ENCODE measurements around the gene GAMT.

The GAMT gene

DNA sequence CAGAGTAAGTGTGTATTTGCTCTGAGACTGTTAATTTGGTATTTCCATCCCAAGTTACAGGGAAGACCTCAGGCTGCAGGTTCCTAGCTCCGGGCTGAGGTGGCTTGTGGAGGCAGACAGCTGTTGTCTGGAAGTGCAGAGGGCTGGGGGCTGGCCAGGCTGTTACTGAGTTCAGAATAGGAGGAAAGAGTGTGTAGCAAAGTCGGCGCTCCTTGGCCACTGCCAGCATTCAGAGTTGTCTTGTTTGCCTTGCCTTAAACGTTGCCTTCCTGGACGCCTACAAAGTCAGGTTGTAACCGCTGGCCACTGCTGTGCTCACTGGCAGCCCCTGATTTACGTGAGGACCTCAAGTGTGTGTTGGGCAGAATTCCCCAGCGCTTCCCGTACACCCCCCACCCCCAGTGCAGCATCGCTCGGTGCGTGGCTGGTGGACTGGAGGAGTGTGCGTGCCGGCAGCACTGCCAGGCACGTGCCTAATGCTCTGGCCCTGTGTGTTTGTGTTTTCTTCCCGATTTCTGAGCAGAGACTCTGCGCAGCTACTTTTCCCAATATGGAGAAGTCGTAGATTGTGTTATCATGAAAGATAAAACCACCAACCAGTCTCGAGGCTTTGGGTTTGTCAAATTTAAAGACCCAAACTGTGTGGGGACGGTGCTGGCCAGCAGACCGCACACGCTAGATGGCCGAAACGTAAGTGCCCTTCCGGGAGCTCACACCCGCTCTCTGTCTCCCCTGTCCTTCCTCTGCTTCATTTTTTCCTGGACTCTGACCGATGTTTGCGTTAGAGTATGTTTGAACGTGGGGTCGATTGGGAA, 16.5 kb upstream of the GAMT start:
- no peak for DNase-seq

DNA sequence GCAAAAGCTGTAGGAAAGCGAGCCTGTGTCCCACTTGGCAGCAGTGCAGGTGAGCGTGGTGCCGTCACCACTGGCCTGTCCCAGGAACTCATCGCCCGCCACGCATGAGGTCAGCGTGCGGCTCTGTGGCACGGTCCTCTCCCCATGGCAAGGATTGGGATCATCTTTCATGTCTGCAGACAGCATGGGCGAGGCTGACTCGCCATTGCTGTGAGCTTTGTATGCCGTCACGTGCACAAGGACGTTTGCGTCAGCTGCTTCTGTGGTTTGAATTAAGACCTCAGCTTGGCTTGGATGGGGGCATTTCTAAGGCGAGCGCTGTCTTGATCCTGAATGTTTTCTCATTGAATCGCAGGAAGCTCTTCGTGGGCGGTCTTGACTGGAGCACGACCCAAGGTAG, 15.8 kb upstream of the GAMT start:
- no peak for DNase-seq

DNA sequence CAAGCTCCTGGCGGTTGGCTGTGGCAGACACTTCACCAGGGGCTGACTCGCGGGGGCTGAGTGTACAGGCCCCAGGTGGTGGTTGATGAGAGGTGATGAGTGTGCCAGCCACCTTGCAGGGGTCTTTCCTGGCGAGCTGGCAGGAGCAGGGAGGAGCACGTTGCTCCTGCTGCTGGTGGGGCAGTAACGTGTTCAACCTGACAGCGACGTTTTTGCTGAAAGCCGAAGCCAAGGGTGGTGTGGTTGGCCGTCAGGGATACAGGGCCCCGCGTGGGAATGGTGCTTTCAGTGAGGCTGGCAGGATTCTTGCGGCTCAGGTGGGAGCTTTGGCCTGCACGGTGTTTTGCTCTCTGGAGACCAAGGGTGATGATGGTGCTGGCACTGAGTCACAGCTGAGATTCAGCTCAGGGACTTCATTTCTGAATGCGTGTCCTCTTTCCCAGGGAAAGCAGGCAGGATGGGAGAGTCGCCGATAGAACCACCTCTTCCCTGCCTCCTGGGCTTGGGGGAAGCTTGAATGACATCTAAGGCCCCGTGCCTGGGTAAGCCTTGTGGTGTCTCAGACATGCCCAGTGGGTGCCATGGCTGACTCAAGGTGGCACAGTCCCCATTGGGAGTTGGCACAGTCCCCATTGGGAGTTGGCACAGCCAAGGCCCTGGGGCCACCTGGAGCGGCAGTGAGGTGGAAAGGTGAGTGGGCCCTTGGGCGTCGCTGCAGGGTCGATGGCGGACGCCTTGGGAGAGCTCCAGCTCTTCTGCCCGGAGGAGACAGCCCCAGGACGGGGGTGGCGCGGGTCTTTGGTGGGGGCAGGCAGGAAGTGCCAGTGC, 14.9 kb upstream of the GAMT start:
- no peak for DNase-seq

DNA sequence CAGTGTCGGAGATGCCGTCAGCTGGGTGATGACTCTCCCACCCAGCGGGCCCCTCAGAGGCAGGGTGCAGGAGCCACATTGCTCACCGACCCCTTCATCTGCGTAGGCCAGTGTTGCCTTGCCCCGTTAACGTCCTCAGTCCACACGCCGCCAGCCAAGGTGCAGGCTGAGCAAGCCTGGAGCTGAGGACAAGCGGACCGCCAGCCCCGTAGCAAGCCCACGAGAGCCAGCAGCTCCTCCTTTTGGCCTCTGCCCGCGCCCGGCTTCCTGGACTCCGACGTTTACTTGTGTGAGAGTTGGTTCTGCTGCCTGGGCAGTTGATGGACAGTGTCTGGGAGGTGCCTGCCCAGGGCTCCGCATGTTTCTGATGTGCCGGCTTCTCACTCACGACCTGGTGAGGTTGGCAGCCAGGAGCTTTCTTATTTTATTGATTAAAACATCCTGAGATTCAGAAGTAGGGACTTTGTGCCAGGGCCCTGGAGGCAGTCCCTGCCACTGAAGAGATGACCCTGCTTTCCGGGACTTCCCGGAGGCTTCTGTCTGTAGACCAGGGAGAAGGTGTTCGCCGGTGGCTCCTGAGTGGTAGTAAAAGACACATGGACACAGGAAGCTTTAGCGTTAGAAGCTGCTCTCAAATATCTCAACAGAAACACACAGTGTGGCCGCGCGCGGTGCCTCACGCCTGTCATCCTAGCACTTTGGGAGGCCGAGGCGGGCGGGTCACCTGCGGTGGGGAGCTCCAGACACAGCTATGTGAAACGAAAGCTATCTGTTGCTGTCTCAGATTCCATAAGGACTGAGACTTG, 11.9 kb upstream of the GAMT start:
- no peak for DNase-seq

DNA sequence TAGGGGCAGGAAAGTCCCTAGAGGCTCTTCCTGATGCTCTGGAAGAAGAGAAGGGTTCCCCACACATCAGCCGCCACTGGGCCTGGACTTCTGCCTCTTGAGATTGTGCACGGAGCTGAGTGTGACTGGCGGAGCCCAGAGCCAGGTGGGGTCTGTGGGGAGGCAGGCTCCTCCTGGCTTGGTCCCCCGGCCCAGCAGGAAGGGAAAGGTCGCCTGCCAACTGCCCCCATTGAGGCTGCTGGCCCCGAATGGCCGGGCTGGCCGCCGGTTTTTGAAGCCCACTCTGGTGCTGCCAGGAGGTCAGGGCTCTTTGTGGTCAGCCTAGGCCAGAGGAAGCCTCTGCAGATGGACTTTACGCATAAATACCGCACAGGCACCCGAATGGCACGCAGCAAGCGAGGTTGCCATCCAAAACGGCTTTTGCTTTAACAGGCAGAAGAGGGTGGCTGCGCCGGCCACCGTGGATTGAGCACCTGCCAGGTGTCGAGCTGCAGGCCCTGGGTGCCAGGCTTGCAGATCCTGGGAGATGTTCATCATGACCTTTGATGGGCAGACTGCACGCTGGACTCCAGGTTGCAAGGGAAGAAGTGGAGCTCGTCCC, 11.1 kb upstream of the GAMT start:
- DNase-seq, result no peak

DNA sequence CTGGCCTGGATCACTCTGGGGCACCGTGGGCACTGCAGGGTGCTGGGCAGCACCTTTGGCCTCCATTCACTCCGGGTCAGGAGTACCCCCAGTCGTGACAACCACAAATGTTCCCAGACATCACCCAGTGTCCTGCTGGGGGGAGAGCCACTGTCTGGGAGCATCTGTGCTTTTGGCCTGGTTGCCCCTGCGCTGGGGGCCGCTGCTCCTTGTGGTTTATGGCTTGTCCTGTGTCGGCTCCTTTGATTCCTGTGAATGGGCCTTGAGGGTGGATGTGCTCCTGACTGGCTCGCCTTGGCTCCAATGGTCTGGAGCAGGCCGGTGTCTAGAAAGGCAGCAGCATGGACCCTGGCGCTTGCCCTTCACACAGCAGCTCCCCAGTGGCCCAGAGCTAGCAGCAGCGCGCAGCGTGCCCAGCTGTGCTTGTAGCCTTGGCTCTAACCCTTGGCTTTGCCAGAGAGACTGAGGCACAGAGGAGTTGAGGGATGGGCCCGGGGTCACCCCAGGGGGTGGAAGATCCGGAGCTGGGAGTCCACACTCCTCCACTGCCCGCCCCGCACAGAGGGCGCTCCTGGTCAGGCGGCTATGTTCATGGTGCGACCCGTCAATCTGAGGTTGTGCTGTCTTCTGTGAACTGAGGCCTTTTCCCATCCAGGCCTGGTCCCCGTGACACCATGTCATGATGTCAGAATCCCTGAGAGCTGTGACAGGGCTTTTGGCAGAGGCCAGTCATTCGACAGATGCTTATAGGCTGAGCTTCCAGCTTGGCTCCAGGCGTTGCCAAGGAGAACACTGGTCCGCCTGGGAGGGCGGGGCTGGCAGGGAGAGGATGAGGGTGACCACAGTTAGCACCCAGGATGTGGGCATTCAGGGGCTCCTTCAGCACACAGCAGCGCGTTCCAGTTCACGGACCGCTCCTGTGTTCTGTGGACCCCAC, 10.2 kb upstream of the GAMT start:
- no peak for DNase-seq

DNA sequence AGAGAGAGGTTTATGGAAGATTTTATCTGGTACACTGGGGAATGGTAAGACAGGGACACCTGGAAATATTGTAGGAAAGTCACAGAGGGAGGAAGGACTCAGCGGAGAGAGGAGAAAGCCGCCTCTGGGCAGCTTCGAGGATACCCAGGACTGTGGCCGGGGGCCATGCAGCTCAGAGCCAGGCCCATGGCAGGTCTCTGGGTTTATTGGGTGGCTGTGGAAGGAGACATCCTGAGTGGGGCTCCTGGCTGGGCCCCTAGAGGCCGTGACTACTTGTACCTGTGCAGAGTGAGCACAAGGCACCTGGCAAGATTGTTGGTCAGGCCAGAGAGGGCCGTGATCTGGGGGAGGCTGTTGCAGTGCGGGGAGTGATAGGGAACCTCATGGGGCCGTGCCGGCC, 9.4 kb upstream of the GAMT start:
- DNase-seq, result no peak

DNA sequence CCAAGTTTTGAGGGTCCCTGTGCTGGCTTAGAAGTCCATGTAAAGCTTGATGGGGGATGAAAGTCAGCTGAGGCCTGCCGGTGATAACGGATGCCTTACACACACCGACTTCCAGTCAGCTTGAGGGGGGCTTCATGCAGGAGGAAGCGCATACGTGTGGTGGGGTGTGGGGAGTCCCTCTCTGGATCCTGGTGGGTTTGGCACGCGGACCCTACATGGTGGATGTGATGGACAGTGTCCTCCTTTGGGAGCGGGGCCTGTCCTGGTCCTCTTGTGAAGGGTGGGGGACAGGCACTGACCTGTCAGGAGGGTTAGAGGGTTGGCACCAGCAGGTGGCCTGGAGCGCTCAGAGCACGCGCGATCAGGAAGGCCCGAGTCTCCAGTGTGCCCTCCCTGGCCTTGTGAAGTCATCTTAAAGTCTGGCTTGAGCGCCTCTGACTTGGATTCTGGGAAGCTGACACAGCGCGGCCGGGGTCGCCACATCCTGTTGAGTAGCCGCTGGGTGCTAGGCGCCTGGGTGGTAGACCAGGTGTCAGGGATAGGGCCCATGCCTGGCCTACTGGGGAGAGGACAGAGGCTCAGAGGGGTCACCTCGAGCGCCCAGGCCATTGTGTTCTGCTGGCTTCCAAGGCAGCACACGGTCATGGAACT, 8.9 kb upstream of the GAMT start:
- no peak for DNase-seq

DNA sequence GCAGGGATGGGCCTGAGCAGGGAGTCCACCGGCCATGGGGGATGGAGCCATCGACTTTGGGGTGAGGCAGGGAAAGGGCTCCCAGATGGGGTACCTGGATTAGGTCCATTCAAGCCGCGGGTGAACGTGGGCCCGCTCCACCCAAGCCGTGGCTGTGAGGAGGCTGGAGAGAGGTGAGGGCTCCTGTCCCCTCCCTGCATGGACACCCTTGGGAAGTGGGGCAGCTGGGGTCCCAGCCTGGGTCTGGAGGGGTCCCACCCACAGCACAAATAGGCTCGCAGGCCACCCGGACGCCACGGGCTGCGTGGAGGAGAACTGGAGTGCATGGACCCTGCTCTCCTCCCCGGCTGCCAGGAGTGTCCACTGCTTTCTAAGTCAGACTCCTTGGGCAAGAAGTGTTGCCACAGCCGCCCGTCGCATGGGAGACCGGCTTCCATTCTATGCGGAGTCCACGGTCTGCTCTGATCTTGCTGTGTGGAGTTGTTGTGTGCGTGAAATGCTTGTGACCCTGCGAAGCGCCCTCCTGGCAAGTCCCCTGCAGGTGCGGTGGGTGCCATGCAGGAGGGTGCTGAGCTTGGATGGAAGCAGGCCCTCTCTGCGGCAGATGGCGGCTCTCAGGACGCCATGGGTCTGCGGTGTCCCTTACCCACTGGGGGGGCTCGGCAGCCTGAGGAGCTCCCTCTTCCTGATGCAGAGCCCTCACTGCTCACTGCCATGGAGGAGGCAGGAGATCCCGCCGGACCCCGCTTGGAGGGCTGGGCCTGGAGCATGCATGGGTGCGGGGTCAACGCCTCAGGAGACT, 8.1 kb upstream of the GAMT start:
- no peak for DNase-seq

DNA sequence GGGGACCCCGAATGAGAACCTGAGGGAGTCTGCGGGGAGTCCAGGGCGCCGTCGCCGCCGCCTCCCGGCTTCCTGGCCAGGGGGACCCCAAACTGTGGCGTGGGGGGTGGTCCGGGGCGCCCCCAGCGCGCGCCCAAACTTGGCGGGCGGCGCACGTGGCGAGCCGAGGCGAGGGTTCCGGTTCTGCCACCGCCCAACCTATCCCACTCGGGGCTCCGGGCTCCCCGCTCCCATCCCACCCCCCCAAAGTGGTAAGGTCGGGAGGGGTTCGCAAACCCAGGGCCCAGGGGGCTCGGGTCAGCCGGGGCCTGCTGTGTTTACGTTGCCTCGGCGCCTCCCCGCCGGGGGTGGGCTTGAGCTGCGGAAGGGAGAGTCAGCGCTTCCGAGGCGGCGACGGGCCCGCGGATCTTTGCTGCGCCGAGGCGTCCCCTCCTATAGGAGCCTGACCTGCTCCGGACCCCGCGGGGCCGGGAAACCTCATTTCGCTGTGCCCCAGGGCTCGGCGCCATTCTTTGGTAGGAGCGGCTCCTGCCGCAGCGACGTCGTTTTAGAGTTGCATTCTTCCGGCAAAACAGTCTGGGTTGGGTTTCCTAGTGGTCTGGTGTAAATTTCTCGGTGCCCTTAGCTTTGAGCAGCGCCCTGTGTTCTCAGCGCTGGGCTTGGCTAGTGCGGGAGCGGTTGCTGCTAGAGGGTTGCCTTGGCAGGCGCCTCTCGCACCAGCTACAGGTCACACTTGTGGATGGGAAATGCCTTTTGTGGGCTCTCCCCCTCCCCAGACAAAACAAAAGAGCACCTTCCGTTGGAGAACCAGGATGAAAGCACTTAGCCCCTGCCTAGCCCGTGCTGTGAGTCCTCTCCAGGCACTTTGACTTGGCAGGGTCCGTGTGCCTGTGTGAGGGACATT, 7.2 kb upstream of the GAMT start:
- no peak for DNase-seq

DNA sequence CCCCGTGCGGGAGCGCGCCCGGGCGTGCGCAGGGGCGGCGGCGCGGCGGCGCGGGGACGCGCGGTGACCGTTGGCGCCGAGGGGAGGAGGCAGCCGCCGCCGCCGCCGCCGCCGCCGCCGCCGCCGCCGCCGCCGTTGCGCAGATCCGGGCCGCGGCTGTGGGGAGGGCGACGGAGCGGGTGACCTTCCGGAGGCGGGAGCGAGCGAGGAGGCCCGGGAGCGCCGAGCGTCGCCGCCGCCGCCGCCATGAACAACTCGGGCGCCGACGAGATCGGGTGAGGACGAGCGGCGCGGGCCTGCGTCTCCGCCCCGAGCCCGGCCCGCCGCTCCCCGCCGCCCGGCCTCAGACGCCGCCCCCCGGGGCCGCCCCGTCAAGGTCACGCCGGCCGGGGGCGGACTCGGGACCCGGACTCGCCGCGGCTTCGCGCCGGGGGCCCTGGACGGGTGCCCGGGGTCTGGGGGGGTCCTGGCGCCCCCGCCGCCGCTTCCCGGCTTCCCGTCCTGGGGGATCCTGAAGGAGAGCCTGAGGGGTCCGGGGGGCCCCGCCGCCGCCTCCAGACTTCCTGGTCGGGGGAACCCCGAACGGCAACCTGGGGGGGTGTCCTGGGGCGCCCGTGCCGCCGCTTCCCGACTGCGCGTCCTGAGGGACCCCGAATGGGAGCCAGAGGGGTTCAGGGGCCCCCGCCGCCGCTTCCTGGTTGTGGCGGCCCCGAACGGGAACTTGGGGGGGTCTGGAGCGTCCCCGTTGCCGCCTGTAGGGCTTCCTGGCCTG, 6.4 kb upstream of the GAMT start, which contains the start of gene DAZAP1:
DAZAP1 (plus strand) TSS at position 59 of the 772 bp plus-strand sequence; CDS start at position 247, 188 bp downstream.
- DNase-seq, result no peak

DNA sequence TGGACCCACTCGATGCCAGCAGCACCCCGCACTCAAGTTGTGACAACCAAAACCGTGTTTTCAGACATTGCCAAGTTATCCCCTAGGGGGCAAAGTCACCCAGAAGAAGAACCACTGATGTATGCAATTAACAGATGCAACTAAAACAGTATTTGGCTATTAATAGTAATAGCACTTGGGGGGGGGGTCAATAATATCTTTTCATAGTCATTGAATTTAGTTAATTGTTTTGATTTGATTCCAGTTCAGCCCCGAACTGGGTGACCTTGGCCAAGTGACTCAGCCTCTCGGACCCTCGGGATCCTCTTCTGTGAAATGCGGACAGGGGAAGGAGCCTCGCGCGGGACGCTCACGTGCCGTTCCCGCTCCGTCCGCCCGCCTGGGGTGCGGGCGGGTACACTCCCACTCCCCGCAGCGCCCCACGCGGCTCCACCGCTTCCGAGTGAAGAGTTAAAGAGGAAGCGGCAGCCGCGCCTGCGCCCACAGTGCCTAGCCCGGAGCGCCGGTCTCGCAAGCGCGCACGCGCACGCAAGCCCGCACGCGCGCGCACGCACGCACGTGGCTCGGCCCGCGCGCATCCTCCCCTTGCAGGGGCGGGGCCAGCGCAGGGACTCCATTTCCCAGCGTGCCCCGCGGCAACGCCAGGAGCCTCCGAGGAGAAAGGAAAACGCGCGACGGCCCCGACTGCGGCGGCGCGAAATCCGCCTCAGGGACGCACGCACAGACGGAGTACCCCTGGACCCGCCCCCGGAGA, 5.6 kb upstream of the GAMT start:
- peak; percentile 85 for DNase-seq

DNA sequence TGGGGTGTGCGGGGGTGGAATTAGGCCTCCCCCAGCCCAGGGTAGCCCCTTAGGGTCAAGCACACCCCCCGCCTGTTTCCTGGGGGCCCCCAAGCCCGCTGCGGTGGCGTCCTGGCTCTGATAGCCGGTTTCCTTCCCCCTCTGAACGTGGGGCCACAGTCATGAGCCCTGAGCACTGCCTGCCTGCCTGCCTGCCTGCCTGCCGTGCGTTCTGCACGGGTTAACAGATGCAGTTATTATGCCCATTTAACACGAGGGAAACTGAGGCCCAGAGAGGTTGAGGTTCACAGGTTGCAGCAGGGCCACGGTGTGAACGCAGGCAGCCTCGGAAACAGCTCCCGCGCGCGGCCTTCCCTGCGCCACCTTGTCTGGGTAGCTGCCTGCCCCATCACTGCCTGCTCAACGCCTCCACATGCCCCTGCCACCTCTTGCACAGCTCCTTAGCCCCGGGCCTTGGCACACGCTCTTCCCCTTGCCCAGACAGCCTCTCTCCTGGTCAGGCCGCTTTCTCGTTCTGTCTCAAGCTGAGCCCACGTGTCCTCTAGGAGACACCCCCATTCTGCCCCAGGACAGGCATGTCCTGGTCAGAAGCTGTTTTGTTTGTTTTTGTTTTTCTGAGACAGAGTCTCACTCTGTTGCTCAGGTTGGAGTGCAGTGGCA, 1.2 kb upstream of the GAMT start:
- DNase-seq, result no peak

DNA sequence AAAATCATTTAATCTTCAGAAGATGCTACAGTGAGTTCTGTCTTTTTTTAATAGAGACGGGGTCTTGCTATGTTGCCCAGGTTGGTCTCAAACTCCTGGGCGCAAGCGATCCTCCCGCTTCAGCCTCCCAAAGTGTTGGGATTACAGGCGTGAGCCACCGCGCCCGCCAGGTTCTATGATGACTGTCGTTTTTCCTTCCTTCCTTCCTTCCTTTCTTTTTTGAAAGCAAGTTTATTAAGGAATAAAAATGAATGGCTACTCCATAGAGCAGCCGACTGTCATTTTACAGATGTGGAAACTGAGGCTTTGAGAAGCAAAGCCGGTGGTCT, 511 bp upstream of the GAMT start:
- no peak for DNase-seq

DNA sequence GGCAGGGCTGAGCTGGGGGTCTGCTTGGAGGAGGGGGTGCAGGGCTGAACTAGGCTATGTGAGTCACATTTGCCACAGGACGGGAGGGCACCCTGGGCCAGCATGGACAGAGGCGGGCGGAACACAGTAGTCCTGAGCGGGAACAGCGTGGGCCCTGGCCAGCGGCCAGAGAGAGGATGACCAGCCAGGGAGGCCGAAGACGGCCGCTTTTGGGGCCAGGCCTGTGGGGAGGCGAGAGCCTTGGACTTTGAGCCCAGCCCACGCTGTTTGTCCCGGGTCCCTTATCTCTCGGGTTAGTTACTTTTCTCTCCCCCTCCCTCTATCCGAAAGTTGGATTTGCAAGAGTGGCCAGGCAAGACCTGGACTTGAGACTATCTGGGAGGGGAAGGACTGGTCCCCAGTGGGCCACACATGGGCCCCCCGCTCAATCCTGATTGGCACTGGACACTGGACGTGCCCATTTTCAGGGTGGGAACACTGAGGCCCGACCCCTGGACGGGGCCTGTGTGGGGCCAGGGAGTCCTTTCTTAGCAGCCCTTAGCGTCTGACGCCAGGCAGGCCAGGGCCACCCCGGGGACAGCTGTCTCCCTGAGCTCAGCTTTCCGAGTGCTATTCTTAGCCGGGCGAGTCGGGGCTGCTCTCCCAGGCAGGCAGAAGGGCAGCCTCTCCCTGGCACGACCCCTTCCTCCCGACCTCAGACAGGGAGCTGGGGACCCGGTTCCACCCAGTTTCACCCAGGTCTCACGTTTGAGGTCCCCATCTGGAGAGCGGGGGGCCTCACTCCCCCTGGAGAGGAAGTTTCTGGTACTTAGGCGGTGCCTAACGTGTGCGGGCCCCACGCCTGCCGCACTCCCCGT, 833 bp downstream of the GAMT start:
- no peak for DNase-seq

DNA sequence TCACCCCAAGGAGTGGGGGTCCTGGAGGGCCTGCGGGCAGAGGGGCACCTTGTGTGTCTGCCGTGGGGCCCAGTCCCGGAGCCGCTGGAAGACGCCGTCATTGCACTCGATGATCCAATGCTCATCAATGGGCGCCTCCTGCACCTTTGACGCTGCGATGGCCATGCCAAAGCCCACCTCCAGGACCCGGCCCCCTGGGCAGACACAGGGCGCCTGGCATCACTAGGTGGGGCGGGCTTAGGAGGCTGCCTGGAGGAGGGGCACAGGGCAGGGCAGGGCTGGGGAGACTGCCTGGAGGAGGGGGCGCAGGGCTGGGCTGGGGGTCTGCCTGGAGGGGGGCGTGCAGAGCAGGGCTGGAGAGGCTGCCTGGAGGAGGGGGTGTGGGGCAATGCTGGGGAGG, 1.6 kb downstream of the GAMT start:
- DNase-seq, result no peak

All from NCI-H748 treated with DMSO at 0.1 percent for 48 hours (cell line).